ENCODE results near the gene NOB1.
A peak's percentile ranks its signal among the peaks of the same experiment; 100 is the strongest.

DNA sequence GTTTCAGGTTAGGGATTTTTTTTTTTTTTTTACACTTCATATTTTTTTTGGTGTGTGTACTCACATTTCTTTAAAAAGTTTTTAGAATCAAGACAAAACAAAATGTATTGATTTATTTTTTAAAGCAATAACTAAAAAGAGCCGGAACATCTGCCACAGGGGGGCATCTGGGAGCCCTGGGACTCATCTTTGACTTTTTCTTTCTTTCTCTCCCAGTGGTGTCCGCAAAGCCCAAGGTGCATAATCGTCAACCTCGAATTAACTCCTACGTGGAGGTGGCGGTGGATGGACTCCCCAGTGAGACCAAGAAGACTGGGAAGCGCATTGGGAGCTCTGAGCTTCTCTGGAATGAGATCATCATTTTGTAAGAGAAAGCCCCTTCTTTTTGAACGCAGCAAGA is 43.7 kb upstream of the NOB1 start:
- TF ChIP-seq, protein P1, sequence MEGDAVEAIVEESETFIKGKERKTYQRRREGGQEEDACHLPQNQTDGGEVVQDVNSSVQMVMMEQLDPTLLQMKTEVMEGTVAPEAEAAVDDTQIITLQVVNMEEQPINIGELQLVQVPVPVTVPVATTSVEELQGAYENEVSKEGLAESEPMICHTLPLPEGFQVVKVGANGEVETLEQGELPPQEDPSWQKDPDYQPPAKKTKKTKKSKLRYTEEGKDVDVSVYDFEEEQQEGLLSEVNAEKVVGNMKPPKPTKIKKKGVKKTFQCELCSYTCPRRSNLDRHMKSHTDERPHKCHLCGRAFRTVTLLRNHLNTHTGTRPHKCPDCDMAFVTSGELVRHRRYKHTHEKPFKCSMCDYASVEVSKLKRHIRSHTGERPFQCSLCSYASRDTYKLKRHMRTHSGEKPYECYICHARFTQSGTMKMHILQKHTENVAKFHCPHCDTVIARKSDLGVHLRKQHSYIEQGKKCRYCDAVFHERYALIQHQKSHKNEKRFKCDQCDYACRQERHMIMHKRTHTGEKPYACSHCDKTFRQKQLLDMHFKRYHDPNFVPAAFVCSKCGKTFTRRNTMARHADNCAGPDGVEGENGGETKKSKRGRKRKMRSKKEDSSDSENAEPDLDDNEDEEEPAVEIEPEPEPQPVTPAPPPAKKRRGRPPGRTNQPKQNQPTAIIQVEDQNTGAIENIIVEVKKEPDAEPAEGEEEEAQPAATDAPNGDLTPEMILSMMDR (conservative IDR thresholded peaks at IDR 0.05), result 0 out of 2 replicates have a peak, but pooled peaks have one; percentile 11
- no peak for TF ChIP-seq ZFX (IDR thresholded peaks at IDR 0.05)

Measured in C4-2B (cell line).